Skeletal muscle cell (primary cell): ENCODE data around the gene TLK1.

Experiments used
- DNase-seq: peaks from one replicate; pipeline ENCODE4 v3.0.0-alpha.2; 2010; ENCODE audit warnings: low read depth
- H3K4me3 ChIP-seq: 2 replicates; pipeline ENCODE4 v1.5.1; 2011; ENCODE audit warnings: low read depth, mild to moderate bottlenecking, control low read depth, low read length, moderate library complexity

TLK1 gene

DNA sequence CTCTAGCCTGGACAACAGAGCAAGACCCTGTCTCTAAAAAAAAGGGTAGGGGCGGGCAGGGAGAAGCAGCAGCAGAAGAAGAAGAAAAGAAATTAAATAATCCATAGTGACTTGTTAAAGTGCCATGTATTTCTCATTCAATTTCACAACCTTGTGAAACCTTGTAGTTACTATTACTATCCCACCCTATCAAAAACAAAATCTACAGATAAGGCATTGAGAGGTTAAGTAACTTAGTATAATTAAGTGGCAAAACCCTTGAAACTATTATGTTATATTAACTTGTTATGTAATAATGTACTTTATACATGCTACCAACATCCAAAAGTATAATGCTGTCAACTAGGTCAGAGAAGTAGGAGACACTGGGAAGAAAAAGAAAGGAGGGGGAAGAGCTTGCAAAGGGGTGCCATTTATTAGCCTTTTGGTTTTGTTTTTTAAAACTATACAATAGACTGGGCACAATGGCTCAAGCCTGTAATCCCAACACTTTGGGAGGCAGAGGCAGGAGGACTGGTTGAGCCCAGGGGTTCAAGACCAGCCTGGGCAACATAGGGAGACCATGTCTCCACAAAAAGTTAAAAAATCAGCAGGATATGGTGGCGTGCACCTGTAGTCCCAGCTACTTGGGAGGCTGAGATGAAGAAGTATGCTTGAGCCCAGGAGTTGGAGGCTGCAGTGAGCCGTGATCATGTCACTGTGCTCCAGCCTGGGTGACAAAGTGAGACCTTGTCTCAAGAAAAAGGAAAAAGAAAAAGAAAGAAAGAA is 11.3 kb downstream of the TLK1 start:
- H3K4me3 ChIP-seq = no peak overlapping the region
- no peak for DNase-seq

DNA sequence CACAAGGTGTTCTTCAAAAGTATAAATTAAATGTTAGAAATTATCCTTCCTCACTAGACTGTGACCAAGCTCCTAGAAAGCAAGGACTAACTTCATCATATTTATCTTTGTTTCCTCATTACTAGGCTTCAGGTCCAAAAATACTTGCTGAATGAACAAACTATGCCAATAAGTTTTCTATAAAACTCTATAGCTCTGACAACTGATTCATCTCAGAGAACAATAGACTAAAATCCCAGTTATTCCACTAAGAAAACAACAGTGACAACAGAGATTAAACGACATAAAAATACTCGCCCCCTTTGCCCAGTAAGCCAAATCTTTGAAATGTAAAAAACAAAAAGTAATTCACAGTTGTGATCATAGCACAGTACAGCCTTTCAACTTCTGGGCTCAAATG is 13.6 kb downstream of the TLK1 start:
- H3K4me3 ChIP-seq = no peak overlapping the region
- DNase-seq = no peak

DNA sequence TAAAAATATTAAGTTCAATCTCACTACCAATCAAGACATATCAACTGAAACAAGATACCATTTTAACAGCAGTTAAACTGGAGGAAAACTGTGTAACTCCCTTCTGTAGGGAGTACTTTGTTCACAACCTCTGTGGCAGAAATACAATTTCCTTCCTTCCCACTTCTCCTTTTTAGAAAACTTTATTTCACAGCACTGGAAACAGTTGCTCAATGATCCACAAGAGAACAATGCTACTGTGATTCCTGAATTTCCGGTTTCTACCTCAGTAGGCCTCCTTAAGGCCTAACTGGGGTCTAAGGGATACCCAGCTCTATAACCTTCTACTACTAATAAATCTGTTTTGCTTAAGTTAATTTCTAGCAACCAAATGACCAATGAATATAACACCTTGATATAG is 14.1 kb downstream of the TLK1 start:
- H3K4me3 ChIP-seq = no peak overlapping the region
- DNase-seq = no peak

DNA sequence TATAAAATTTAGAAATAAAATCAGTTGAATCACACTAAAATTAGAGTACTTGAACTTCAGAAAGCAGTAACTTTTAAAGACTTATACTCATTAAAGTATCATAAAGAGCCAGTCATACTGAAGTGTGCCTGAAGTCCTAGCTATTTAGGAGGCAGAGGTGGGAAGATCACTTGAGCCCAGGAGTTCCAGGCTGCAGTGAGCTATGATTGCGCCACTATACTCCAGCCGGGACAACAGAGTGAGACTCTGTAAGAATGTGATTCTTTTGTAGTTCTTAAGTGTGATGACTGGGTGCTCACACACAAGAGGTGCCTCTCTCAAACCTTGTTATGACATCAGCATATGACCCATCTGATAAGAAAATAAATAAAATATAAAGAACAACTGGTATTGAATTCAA is 14.6 kb downstream of the TLK1 start:
- no peak overlapping the region for H3K4me3 ChIP-seq
- no peak for DNase-seq

DNA sequence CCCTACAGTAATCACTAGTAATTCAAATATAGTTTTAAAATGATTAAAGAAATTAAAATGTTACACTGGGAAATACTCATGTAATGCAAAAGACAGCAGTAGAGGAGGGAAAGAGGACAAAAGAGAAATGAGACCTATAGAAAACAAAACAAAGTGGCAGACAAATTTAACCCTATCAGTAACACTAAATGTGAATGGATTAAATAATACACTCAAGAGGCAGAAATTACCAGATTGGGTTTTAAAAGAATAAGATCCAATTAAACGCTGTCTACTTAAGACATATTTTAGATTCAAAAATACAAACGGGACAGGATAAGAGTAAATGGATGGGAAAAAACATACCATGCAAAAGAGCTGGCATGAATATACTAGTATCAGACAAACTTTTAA is 17.0 kb downstream of the TLK1 start:
- no peak for DNase-seq
- no peak overlapping the region for H3K4me3 ChIP-seq

DNA sequence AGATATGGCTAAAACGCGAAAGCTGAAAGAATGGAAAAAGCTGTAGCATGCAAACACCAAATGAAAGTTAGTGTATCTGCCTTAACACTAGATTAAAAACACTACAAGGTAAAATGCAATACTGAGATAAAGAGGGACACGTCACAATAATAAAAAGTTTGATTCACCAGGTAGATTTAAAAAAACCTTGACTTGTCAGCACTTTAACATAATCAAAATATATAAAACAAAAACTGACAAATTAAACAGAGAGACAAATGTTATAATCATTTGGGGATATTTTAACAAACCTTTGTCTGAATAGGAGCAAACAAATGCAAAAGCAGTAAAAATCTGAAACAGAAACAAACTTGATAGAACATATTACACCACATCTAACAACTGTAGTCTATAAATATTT is 18.3 kb downstream of the TLK1 start:
- DNase-seq = no peak

DNA sequence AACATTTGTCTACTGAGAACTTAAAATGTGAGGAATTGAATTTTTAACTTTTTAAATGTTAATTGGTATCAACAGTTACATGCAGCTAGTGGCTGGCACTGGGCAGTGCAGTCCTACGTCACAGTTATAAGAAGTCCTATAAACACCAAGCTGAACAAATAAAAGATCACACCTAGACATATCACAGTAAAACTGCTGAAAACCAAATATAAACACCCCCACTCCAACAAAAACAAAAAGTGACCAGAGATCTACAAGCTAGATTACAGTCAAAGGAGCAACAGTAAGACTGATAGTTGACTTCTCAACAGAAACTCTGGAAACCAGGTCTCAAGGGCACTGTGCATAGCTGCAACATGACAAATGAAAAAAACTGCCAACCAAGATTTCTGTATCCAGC is 19.4 kb downstream of the TLK1 start:
- H3K4me3 ChIP-seq = no peak overlapping the region

More for the DNA sequence above, 18.3 kb downstream of the TLK1 start:
- H3K4me3 ChIP-seq = no peak overlapping the region

DNA sequence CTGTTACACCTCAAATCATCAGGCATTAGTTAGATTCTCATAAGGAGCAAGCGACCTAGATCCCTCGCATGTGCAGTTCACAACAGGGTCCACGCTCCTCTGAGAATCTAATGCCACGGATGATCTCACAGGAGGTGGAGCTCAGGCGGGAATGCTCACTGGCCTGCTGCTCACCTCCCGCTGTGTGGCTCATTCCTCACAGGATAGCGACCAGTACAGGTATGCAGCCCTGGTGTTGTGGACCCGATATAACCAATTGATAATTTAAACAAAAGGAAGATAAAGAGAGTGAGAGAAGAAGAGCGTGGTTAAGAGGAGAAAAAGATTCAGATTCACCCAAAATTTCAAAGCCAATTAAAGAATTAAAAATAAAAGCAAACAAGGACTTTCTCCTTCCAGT is 20.8 kb downstream of the TLK1 start:
- no peak for DNase-seq

More for the DNA sequence above, 19.4 kb downstream of the TLK1 start:
- no peak for DNase-seq

DNA sequence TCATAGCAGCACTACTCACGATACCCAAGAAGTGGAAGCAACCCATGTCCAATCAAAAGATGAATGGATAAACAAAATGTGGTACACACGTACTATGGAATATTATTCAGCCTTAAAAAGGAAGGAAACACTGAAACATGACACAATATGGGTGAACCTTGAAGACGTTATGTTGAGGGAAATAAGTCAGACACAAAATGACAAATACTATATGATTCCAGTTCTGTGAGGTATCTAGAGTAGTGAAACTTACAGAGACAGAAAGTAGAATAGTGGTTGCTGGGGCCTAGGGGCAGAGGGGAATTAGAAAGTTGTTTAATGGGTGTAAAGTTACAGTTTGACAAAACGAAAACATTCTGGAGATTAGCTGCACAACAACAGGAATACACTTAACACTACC is 24.7 kb downstream of the TLK1 start:
- no peak overlapping the region for H3K4me3 ChIP-seq
- no peak for DNase-seq

More for the DNA sequence above, 20.8 kb downstream of the TLK1 start:
- no peak overlapping the region for H3K4me3 ChIP-seq

DNA sequence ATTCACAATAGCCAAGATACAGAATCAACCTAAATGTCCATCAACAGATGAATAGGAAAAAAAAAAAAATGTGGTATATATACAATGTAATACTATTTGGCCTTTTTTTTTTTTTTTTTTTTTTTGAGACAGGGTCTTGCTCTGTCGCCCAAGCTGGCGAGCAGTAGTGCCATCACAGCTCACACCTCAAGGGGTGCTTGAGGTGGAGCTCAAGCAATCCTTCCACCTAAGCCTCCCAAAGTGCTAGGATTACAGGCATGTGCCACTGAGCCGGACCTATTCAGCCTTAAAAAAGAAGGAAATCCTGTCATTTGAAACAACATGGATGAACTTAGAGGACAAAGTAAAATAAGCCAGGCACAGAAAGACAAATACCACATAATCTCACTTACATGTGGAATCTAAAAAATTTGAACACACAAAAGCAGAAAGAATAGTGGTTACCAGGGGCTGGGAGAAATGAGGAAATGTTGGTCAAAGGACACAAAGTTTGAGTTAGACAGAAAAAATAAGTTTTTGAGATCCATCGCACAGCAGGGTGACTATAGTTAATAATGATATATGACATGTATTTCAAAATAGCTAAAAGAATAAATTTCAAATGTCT is 26.0 kb downstream of the TLK1 start:
- DNase-seq = no peak
- H3K4me3 ChIP-seq = no peak overlapping the region

DNA sequence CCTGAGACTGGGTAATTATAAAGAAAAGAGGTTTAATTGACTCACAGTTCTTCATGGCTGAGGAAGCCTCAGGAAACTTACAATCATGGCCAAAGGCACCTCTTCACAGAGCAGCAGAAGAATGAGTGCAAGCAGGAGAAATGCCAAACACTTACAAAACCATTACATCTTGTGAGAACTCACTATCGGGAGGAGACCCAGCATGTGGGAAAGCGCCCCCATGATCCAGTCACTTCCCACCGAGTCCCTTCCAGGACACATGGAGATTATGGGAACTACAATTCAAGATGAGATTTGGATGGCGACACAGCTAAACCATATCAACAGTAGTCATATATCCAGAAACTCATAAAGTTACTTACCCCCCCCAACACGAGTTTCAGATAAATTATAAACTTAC is 28.6 kb downstream of the TLK1 start:
- no peak for DNase-seq
- H3K4me3 ChIP-seq = no peak overlapping the region

DNA sequence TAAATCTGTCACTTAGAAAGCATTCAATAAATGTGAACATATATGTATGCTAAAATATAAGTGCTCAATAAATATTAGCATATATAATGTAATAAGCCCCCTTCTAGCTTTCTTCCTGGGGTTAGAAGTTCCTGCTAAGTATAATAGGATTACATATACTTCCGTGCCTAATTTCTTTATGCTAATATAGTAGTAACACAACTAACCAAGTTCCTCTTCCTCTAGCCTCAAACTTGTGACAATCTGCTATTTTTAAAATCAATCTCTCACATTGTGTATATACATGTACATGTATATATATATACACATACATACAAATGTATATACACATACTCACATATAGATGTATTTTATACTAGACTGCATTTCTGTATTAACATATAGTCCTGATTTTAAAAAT is 32.2 kb downstream of the TLK1 start:
- no peak overlapping the region for H3K4me3 ChIP-seq
- DNase-seq = no peak

DNA sequence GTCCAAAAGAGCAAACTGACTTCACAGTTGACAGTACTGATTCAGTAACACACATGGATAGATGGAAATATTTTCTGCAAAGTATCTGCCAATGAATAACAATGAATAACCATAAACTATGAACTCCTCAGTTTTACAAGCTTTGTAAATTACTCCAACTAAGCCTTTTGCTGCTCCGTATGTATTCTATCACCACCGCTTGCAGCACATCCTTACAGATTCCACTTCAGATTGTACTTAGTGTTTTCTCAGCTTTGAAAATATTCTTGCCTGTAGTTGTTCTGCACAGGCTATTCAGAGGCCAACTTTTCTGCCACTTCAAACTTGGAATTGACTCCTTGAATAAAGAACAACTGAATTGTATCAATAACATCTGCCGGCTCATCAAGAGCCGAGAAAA is 36.2 kb downstream of the TLK1 start:
- no peak overlapping the region for H3K4me3 ChIP-seq
- DNase-seq = no peak

DNA sequence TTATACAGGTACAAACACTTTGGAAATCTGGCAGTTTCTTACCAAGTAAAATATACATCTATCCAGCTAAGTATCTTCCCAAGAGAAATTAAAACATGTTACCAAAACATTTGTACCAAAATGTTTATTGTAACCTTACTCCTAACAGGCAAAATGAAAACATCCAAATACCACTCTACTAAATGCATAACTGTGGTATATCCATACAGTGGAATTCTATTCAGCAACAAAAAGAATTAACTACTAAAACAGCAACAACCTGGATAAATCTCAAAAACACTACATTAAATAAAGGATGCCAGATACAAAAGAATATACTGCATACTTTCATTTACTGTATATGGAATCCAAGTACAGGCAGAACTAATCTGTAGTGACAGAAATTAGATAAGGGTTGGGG is 51.1 kb downstream of the TLK1 start:
- DNase-seq = no peak

DNA sequence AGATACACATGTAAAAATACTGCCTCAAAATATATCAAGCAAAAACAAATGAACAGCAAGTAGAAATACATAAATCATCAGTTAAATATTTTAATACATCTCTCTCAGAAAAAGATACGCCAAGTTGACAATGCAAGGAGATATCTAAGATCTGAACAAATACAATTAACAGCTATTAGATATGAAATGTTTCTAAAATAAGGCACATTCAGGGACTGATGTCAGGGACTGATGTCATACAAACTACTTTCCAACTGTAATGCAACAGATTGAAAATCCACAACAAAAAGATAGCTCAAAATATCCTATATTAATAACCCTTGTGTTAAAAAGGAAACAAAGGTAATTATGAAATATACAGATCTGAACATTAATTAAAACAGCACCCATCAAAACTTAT is 51.7 kb downstream of the TLK1 start:
- no peak overlapping the region for H3K4me3 ChIP-seq
- DNase-seq = no peak

More for the DNA sequence above, 51.1 kb downstream of the TLK1 start:
- no peak overlapping the region for H3K4me3 ChIP-seq

DNA sequence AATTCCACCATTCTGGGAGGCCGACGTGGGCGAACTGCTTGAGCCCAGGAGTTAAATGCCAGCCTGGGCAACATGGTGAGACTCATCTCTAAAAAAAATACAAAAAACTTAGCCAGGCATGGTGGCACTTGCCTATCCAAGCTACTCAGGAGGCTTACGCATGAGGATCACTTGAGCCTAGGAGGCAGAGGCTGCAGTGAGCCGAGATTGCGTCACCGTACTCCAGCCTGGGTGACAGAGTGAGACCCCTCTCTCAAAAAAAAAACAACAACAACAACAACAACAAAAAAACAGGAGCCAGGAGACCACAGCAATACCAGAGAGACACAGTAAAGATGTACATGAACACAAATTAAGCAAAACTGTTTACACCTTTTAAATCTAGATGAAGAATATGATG is 52.9 kb downstream of the TLK1 start:
- H3K4me3 ChIP-seq = no peak overlapping the region
- DNase-seq = no peak

DNA sequence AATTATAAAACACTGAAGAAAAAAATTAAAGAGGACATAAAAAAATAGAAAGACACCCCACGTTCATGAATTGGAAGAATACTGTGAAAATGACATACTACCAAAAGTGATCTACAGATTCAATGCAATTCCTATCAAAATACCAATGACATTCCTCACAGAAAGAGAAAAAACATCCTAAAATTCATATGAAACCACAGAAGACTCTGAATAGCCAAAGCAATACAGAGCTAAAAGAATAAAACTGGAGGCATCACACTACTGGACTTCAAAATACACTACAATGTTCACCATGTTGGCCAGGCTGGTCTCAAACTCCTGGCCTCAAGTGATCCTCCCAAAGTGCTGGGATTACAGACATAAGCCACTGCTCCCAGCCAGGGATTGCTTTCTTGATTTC is 56.3 kb downstream of the TLK1 start:
- no peak overlapping the region for H3K4me3 ChIP-seq
- no peak for DNase-seq

DNA sequence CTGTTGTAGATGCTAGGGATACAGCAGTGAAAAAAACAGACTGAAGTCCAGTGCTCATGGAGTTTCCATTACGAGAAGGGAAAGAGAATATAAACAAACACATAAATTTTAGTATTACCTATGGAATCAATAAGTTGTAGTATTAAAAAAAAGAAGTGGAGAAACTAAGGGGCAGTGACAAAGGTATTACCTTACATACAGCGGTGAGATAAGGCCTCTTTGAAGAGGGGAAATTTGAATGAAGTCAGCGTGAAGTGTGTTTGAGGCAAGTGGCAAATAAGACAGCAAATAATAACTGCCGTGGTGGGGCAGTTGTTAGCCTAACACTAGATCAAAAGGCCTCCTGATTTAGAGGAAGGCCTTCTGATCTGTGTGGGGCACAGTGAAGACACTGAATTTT is 57.9 kb downstream of the TLK1 start:
- no peak overlapping the region for H3K4me3 ChIP-seq
- no peak for DNase-seq

DNA sequence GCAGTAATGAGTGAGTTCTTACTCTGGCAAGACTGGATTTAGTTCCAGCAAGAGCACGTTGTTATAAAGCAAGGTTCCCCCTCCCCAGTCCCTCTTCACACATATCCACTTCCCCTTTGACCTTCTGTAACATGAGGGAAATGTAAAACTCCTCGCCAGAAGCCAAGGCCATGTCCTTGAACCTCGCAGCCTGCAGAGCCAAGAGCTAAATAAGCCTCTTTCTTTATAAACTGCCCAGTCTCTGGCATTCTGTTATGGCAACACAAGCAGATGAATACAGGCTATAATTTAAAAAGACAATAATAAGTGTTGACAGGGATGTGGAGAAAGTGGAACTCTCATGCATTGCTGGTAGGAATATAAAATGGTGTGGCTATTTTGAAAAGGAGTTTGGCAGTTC is 60.3 kb downstream of the TLK1 start:
- no peak overlapping the region for H3K4me3 ChIP-seq

DNA sequence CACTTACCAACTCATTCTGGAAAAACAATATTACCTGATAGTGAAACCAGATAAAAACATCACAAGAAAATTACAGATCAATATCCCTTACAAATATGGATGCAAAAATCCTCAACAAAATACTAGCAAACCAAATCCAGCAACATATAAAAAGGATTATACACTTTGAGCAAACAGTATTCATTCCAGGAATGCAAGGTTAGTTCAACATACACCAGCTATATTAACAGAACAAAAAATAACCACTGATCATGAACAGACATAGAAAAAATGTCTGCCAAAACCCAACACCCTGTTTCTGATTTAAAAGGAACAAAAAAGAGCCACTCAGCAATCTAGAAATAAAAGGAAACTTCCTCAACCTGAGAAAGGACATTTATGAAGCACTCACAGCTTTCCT is 62.1 kb downstream of the TLK1 start:
- H3K4me3 ChIP-seq = no peak overlapping the region
- DNase-seq = no peak

More for the DNA sequence above, 60.3 kb downstream of the TLK1 start:
- no peak for DNase-seq

DNA sequence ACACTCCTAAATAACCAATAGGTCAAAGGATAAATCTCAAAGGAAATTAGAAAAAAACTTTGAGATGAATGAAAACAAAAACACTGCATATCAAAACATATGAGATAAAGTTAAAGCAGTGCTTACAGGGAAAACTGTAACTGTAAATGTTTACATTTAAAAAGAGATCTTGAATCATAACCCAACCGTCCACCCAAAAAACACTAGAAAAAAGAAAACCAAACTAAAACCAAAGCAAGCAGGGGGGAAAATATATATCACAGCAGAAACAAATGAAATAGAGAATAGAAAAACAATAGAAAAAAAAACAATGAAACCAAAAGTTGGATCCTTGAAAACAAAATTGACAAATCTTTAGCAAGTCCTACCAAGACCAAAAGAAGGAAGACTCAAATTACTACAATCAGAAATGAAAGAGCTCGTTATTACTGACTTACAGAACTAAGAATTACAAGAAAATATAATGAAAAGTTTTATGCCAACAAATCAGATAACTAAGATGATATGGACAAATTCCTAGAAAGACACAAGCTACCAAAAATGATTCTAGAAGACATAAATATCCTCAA is 65.6 kb downstream of the TLK1 start:
- no peak overlapping the region for H3K4me3 ChIP-seq

More for the DNA sequence above, 65.6 kb downstream of the TLK1 start:
- DNase-seq = no peak
